Activated naive CD8-positive, alpha-beta T cell treated with anti-CD3 and anti-CD28 coated beads, Interleukin-2, amount 10 ng/mL, durations not matched to agents 7 days and 5 days (primary cell): ENCODE data around the gene RIPOR2. TPM values are rescaled to one million over a fixed set of nuclear protein-coding genes. Genes with fewer than 3 reads are reported as not detected.

Source experiments
- ATAC-seq: fragments of 150-1000 bp; cut with Tn5 transposase; one replicate; pipeline ENCODE4 v1.10.0; 2021; ENCODE audit warnings: low read depth, moderate library complexity
- POLR2A ChIA-PET: fragments of 350-600 bp; sonication (Branson Sonifier 250); formaldehyde crosslinking; loops from one replicate; lab custom pipeline; 2021; ENCODE audit warnings: antibody characterized with exemption; lab: Charles Lee
- DNase-seq: peaks from one replicate; pipeline ENCODE4 v3.0.0; 2021
- H3K27ac Mint-ChIP-seq: one replicate; pipeline ENCODE4 v1.8.0; 2022; ENCODE audit warnings: mild to moderate bottlenecking, mixed read lengths
- H3K27me3 Mint-ChIP-seq: one replicate; pipeline ENCODE4 v1.8.0; 2022; ENCODE audit warnings: mild to moderate bottlenecking, moderate library complexity, mixed read lengths
- H3K36me3 Mint-ChIP-seq: one replicate; pipeline ENCODE4 v1.8.0; 2021; ENCODE audit warnings: mild to moderate bottlenecking, mixed read lengths
- H3K4me1 Mint-ChIP-seq: one replicate; pipeline ENCODE4 v1.8.0; 2021; ENCODE audit warnings: mixed read lengths
- H3K4me3 Mint-ChIP-seq: one replicate; pipeline ENCODE4 v1.8.0; 2022; ENCODE audit warnings: mild to moderate bottlenecking, moderate library complexity, mixed read lengths
- H3K9me3 Mint-ChIP-seq: one replicate; pipeline ENCODE4 v1.8.0; 2021; ENCODE audit warnings: mixed read lengths
- total RNA-seq, 2 experiments: library from RNA; stranded (reverse); gene quantifications; one replicate each; pipeline ENCODE4 v1.2.3, GENCODE V29; 2021

RIPOR2 gene
- total RNA-seq, 2 experiments from 2014 or later, result 181 to 195 TPM

GRCh38 chr6:24856246-24856599, 79.5 kb downstream of the RIPOR2 start:
- H3K4me1 Mint-ChIP-seq, result peaks cover 53% of the 10 kb centered on the region
- H3K36me3 Mint-ChIP-seq, result peaks cover 52% of the 10 kb centered on the region
- DNase-seq (no peak), ATAC-seq (no peak)
- H3K27me3 Mint-ChIP-seq, result no peaks in the 10 kb centered on the region
- peak overlapping the region; percentile 84 for H3K27ac Mint-ChIP-seq
- peak overlapping the region; percentile 37 for H3K4me3 Mint-ChIP-seq
- H3K9me3 Mint-ChIP-seq, result no peaks in the 10 kb centered on the region
- POLR2A ChIA-PET, result interaction anchor here (0.6 to 3.6 kb wide), 8 partner anchors 43 to 162 kb away, joined by 3 to 16 read pairs (median 6); partner anchors contain the start of gene RIPOR2

GRCh38 chr6:24855395-24856245, 80.1 kb downstream of the RIPOR2 start:
- peaks cover 48% of the 10 kb centered on the region for H3K4me1 Mint-ChIP-seq
- H3K4me3 Mint-ChIP-seq, result peak overlapping the region; percentile 37
- no peaks in the 10 kb centered on the region for H3K9me3 Mint-ChIP-seq
- peak; percentile 25 for ATAC-seq
- no peaks in the 10 kb centered on the region for H3K27me3 Mint-ChIP-seq
- H3K27ac Mint-ChIP-seq, result peak overlapping the region; percentile 84
- POLR2A ChIA-PET, result interaction anchor here (0.6 to 3.6 kb wide), 6 partner anchors 44 to 162 kb away, joined by 3 to 16 read pairs (median 6); partner anchors contain the start of gene RIPOR2
- DNase-seq, result no peak
- peaks cover 47% of the 10 kb centered on the region for H3K36me3 Mint-ChIP-seq

- DNase-seq (no peak), ATAC-seq (no peak)
- H3K36me3 Mint-ChIP-seq, result peaks cover 45% of the 10 kb centered on the region
- POLR2A ChIA-PET, result interaction anchor here (0.7 kb wide), 3 partner anchors 28 to 160 kb away, joined by 3 to 5 read pairs (median 4); no protein-coding TSS in a partner anchor
- H3K9me3 Mint-ChIP-seq, result no peaks in the 10 kb centered on the region
- peak overlapping the region; percentile 22 for H3K27ac Mint-ChIP-seq
- no peaks in the 10 kb centered on the region for H3K27me3 Mint-ChIP-seq
- no peak overlapping the region for H3K4me3 Mint-ChIP-seq
- H3K4me1 Mint-ChIP-seq, result peaks cover 34% of the 10 kb centered on the region
Measured at GRCh38 chr6:24854077-24854666, 81.6 kb downstream of the RIPOR2 start.

GRCh38 chr6:24851086-24851485, 84.7 kb downstream of the RIPOR2 start:
- POLR2A ChIA-PET, result no interaction called here

GRCh38 chr6:24849713-24850112, 86.0 kb downstream of the RIPOR2 start:
- no peak for ATAC-seq
- Mint-ChIP-seq H3K9me3 (no peaks in the 10 kb centered on the region), H3K36me3 (peaks cover 53% of the 10 kb centered on the region), H3K4me1 (peaks cover 3% of the 10 kb centered on the region), H3K27me3 (no peaks in the 10 kb centered on the region), H3K4me3 (no peak overlapping the region), H3K27ac (no peak overlapping the region)
- DNase-seq, result no peak
- POLR2A ChIA-PET, result no interaction called here

More at GRCh38 chr6:24851086-24851485, 84.7 kb downstream of the RIPOR2 start:
- DNase-seq, result no peak
- ATAC-seq, result no peak
- Mint-ChIP-seq H3K27ac (no peak overlapping the region), H3K9me3 (no peaks in the 10 kb centered on the region), H3K4me1 (peaks cover 8% of the 10 kb centered on the region), H3K4me3 (no peak overlapping the region), H3K27me3 (no peaks in the 10 kb centered on the region), H3K36me3 (peaks cover 52% of the 10 kb centered on the region)

- H3K4me3 Mint-ChIP-seq, result no peak overlapping the region
- no peak for ATAC-seq
- POLR2A ChIA-PET, result no interaction called here
- H3K36me3 Mint-ChIP-seq, result peaks cover 54% of the 10 kb centered on the region
- DNase-seq, result no peak
- peak overlapping the region; percentile 54 for H3K27ac Mint-ChIP-seq
- no peaks in the 10 kb centered on the region for H3K27me3 Mint-ChIP-seq
- H3K9me3 Mint-ChIP-seq, result no peaks in the 10 kb centered on the region
- peaks cover 6% of the 10 kb centered on the region for H3K4me1 Mint-ChIP-seq
Measured at GRCh38 chr6:24848461-24848860, 87.3 kb downstream of the RIPOR2 start.

- Mint-ChIP-seq H3K9me3 (no peaks in the 10 kb centered on the region), H3K4me3 (no peak overlapping the region), H3K4me1 (peaks cover 6% of the 10 kb centered on the region), H3K27me3 (no peaks in the 10 kb centered on the region), H3K36me3 (peaks cover 59% of the 10 kb centered on the region), H3K27ac (no peak overlapping the region)
- no peak for DNase-seq
- no peak for ATAC-seq
- POLR2A ChIA-PET, result no interaction called here
Measured at GRCh38 chr6:24847402-24847801, 88.4 kb downstream of the RIPOR2 start.

GRCh38 chr6:24845578-24845977, 90.2 kb downstream of the RIPOR2 start:
- POLR2A ChIA-PET, result no interaction called here
- ATAC-seq, result no peak
- Mint-ChIP-seq H3K27me3 (no peaks in the 10 kb centered on the region), H3K36me3 (peaks cover 71% of the 10 kb centered on the region), H3K4me3 (no peak overlapping the region), H3K9me3 (no peaks in the 10 kb centered on the region), H3K27ac (no peak overlapping the region), H3K4me1 (peaks cover 15% of the 10 kb centered on the region)
- DNase-seq, result no peak

- Mint-ChIP-seq H3K27me3 (no peaks in the 10 kb centered on the region), H3K9me3 (no peaks in the 10 kb centered on the region)
- POLR2A ChIA-PET, result no interaction called here
Measured at GRCh38 chr6:24844903-24845302, 90.9 kb downstream of the RIPOR2 start.

GRCh38 chr6:24844061-24844460, 91.7 kb downstream of the RIPOR2 start:
- no peak overlapping the region for H3K4me3 Mint-ChIP-seq
- POLR2A ChIA-PET, result interaction anchor here (0.7 kb wide), 1 partner anchor 97 kb away, joined by 6 read pairs; no protein-coding TSS in a partner anchor
- peak overlapping the region; percentile 34 for H3K27ac Mint-ChIP-seq
- peaks cover 29% of the 10 kb centered on the region for H3K4me1 Mint-ChIP-seq
- H3K36me3 Mint-ChIP-seq, result peaks cover 74% of the 10 kb centered on the region
- H3K27me3 Mint-ChIP-seq, result no peaks in the 10 kb centered on the region
- no peaks in the 10 kb centered on the region for H3K9me3 Mint-ChIP-seq
- ATAC-seq (no peak), DNase-seq (no peak)

More at GRCh38 chr6:24844903-24845302, 90.9 kb downstream of the RIPOR2 start:
- no peak overlapping the region for H3K27ac Mint-ChIP-seq
- ATAC-seq, result no peak
- H3K4me1 Mint-ChIP-seq, result peaks cover 21% of the 10 kb centered on the region
- peaks cover 72% of the 10 kb centered on the region for H3K36me3 Mint-ChIP-seq
- no peak for DNase-seq
- no peak overlapping the region for H3K4me3 Mint-ChIP-seq

GRCh38 chr6:24840187-24840586, 95.6 kb downstream of the RIPOR2 start:
- H3K27ac Mint-ChIP-seq, result peak overlapping the region; percentile 65
- POLR2A ChIA-PET, result no interaction called here
- H3K4me3 Mint-ChIP-seq, result no peak overlapping the region

GRCh38 chr6:24838994-24839393, 96.8 kb downstream of the RIPOR2 start:
- Mint-ChIP-seq H3K4me3 (peak overlapping the region; percentile 1), H3K4me1 (peaks cover 37% of the 10 kb centered on the region), H3K27me3 (no peaks in the 10 kb centered on the region), H3K9me3 (peaks cover 3% of the 10 kb centered on the region), H3K27ac (peak overlapping the region; percentile 60), H3K36me3 (peaks cover 89% of the 10 kb centered on the region)
- POLR2A ChIA-PET, result interaction anchor here (0.7 kb wide), 1 partner anchor 69 kb away, joined by 3 read pairs; no protein-coding TSS in a partner anchor
- DNase-seq (no peak), ATAC-seq (no peak)

More at GRCh38 chr6:24840187-24840586, 95.6 kb downstream of the RIPOR2 start:
- Mint-ChIP-seq H3K9me3 (peaks cover 2% of the 10 kb centered on the region), H3K4me1 (peaks cover 31% of the 10 kb centered on the region), H3K27me3 (no peaks in the 10 kb centered on the region), H3K36me3 (peaks cover 78% of the 10 kb centered on the region)
- DNase-seq (no peak), ATAC-seq (no peak)

GRCh38 chr6:24838081-24838480, 97.7 kb downstream of the RIPOR2 start:
- DNase-seq, result no peak
- peaks cover 41% of the 10 kb centered on the region for H3K4me1 Mint-ChIP-seq
- ATAC-seq, result no peak
- no peaks in the 10 kb centered on the region for H3K27me3 Mint-ChIP-seq
- H3K36me3 Mint-ChIP-seq, result peaks cover 89% of the 10 kb centered on the region
- H3K4me3 Mint-ChIP-seq, result no peak overlapping the region
- H3K27ac Mint-ChIP-seq, result no peak overlapping the region
- peaks cover 3% of the 10 kb centered on the region for H3K9me3 Mint-ChIP-seq
- POLR2A ChIA-PET, result no interaction called here
